Left colon (tissue), 2 donors: ENCODE data around the gene FNDC10. TPM values are rescaled to one million over a fixed set of nuclear protein-coding genes. Genes with fewer than 3 reads are reported as not detected.
"Not testable (repeated sequence)": the region's sequence is repeated elsewhere in the genome, so short reads cannot be mapped to it uniquely, and the experiment has no call there.

Experiments
- ATAC-seq: fragments of 200-7000 bp; cut with Tn5 transposase; one replicate; pipeline ENCODE4 v1.9.1; 2020; ENCODE audit warnings: mild to moderate bottlenecking, moderate library complexity
- DNase-seq, 2 donors: peaks; one replicate each; pipeline ENCODE4 v3.0.0-alpha.2; 2020
- intact Hi-C, 2 donors: fragments of 100-400 bp; cut with DNase I in 1 of 2; cut with micrococcal nuclease in 1 of 2; formaldehyde crosslinking; loops; one replicate each; pipeline versions ENCODE4 v1.11.2 to v1.14.0; 2022; cut with DNase I, micrococcal nuclease
- total RNA-seq, 2 donors: library from RNA; stranded (reverse); fragmentation: NEBNext Ultra II Directional; extraction: Animal tissue kit (Norgen Biotek cat#: 25700); gene quantifications; one replicate each; pipeline ENCODE4 v1.2.1, GENCODE V29; 2021
- donor health status: DM: no; HTN: no; CAD: no.
- donor health status: DM: yes; HTN: yes; CAD: no.

FNDC10 gene
- total RNA-seq, 2 donors from 2014 or later, result 3.1 to 3.3 TPM

DNA sequence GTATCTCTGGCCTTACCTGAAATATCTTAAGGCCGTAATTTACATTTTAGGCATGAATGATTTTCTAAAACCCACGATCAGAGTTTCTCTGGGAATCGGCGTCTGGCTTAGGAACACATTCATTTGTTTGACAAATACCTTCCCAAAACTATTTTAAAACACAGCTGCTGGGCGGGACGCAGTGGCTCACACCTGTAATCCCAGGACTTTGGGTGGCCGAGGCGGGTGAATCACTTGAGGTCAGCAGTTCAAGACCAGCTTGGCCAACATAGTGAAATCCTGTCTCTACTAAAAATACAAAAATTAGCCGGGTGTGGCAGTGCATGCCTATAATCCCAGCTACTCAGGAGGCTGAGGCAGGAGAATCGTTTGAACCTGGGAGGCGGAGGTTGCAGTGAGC lies 43.0 kb downstream of the FNDC10 start:
- intact Hi-C loops, result not testable (repeated sequence)

DNA sequence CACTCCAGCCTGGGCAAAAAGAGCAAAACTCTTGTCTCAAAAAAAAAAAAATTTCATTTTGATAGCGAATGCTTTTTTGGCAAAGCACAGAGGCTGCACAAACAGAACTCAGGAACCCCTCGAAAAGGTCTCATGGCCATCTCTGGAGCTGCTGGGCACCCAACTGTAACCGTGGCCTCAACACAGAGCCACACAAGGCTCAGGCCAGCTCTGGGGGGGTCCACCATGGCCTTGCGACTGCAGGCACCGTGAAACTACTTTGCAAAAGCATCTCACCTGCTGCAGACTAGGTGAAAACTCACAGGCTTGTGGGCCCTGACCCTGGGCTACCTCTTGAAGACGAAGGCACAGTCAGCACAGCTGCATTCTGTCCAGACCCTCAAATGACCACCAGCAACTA lies 43.4 kb downstream of the FNDC10 start:
- DNase-seq (no peak), ATAC-seq (no peak)
- intact Hi-C loops, result no loop called here

More for the DNA sequence above, 43.0 kb downstream of the FNDC10 start:
- not testable (repeated sequence) for DNase-seq, ATAC-seq

DNA sequence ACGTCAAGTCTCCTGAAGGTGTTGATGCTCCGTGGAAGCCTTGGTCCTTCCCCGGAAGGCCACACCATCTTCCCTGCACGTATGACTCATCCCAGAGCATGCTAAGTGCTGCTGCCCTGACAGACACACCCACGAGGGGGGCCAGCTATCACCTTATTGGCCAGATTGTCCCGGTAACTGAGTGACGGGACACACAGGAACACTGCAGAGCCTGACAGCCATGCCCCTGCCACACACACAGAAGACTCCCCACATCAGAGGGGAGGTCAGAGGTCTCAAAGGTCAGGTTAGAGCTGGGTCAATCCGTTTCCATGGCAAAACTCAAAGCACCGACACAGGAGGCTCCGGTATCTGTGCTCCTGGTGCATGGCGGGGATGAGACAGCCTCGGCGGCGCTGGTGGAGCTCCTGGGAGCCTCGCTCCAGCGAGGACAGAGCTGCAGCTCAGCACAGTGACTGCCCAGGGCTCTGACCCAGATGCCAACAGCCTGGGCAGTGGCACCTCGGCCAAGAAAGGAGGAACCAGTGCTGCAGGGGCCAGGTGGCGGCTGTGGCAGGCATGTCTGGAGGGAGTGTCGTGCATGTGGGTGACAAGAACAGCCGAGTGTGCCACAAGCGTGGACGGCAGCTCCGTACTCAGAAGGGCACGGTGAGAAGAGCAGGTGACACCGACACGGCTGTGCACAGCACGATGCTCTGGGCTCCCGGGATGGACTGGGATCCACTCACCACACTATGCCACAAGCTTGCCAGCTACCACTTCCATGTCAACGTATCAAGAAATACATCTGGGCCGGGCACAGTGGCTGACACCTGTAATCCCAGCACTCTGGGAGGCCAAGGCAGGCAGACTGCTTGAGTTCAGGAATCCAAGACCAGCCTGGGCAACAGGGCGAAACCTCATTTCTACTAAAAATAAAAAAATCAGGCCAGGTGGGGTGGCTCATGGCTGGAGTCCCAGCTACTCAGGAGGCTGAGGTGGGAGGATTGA lies 44.7 kb downstream of the FNDC10 start:
- ATAC-seq (peak; percentile 42), DNase-seq (no peak)
- intact Hi-C loops, result no loop called here

DNA sequence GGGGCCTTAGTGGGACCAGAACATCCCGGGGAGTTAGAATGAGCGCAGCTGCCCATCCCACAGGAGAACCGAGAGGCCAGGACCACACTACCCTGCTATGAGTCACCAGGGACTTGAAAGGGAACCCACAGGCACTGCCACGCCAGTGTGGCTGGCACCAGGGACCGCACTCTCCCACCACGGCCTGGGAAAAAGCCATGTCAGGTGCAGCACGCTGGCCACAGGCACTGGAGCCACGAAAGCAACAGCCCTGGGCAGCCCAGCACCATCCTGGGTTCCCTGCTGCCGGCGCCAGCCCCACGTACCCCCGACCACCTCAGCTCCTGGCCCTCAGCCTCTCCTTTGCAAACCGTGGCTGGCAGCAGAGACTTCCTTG lies 45.4 kb downstream of the FNDC10 start:
- DNase-seq, result peak in 1 of 2 donors; percentile 18
- intact Hi-C loops, result no loop called here
- ATAC-seq, result peak; percentile 3

DNA sequence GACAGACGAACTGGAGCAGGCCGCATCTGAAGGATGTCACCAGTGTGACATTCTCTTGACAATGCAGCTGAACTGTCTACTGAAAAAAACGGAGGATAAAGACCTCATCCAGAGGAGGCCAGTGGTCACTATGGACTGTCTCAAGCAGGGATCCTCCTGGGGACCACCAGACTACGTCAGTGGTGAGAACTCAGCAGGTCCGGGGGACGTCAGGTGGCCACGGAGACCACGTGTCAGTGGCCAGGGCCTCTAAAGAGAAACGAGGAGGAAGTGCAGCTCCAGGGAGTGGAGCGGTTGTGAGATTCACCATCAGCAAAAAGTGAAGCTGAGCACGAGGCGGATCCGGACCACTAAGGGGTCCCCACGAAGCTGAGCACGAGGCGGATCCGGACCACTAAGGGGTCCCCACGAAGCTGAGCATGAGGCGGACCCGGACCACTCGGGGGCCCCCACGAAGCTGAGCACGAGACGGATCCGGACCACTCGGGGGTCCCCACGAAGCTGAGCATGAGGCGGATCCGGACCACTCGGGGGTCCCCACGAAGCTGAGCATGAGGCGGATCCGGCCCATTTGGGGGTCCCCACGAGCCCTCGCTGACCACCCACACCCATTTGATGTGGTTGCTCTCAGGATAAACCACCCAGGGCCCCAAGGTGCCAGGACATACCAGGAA lies 46.0 kb downstream of the FNDC10 start:
- DNase-seq (no peak), ATAC-seq (no peak)
- intact Hi-C loops, result no loop called here

DNA sequence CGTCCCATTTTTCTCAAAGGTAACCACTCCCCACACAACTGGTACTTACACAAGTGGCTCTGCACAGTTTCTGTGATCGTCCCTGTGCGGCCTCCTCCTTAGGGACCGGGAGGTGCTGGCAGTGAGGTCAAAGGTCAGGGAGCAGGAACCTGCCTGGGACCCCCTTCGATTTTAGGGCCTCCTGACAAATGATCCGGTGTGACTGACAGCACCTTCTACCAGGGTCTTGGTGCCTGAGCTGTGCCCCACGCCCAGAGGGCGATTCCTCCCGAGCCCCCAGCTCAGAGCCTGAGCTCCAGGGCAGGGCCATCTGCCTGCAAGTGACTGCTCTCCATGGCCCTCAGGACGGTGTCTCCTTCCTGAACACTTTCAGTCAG lies 47.7 kb downstream of the FNDC10 start:
- DNase-seq, result no peak
- no peak for ATAC-seq
- intact Hi-C loops, result no loop called here

DNA sequence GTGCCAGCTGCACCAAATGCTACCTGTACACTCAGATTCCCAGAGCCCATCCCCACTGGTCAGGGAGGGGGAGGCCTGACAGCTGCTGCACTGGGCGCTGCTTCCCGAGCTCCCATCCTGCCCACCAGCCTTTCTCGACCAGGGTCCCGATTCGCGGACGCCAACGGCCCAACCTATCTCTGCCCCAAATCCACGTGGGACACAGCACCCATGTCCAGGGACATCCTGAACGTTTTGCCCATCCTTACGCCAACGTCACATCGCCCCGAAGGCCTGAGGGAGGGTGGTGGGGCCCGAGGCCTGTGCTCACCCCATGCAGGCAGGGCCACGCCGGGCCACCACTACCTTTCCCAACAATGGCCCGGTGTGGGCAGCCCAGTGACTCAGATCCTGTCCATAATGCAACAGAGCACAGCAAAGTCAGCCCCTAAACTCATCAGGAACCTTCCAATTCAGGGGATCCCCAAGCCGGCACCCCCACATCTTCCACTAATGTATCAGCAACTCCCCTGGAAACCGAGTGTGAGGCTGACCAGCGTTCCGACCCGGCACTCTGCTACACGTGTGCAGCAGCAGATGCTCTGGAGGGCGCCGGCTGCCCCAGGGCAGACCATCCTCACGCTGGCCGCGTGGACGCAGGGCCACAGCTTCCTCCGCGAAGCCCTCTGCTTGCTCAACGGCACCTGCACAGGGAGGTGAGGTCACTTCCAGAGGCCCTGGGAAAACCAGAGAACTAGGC lies 48.2 kb downstream of the FNDC10 start:
- intact Hi-C loops, result no loop called here
- ATAC-seq, result no peak

DNA sequence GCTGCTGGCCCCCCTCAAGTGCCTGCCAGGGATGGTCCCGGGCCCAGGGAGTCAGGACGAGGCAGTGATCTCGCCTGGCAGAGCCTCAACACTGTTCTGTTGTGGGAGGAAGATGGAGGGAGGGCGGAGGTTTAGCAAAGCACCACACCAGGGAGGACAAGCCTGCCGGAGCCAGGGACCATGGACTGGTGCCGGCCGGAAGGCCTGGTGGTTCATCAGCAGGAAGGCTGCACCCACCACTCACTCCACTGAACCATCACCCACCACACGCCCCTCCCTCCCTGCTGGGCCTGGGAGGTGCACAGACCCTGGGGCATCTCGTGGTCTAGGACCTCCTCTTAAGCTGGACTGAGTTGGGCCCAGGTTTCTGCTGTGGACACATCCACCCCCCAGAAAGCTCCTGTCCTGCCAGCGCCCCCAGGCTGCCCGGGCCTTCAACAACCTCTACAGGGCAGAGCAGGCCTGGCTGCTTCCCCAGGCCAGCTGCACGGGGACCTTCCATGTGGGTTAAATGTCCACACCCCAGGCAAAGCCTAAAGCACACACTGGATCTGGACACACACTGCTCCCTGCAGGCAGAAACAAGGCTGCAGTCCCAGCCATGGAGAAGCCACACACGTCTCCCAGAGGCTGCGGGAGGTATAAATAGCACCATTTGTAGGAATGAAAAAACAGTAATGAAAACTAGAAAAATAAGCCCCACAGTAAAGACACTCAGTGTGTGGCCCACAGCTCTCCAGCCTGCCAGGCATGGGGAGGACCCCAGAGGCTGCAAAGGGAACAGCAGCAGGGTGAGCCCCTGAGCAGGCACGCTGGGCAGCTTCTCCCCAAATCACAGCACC lies 49.1 kb downstream of the FNDC10 start:
- DNase-seq, result peak in 1 of 2 donors; percentile 21
- peak; percentile 10 for ATAC-seq
- intact Hi-C loops, result no loop called here

More for the DNA sequence above, 48.2 kb downstream of the FNDC10 start:
- DNase-seq, result no peak

DNA sequence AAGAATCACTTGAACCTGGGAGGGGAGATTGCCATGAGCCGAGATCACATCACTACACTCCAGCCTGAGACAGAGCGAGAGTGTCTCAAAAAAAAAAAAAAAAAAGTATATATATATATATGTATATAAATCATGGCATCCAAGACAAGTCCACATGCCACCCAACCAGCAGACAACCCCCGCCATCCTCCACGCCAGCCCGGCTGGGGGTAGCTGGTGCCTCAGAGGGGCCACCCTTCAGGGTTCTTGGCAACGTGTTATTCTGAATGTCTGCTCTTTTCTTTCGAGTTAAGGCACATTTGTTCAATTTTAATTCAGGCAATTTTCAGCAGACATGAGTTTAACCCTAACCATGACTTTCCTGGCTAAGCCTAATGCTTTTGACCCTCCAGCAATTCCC lies 49.8 kb downstream of the FNDC10 start:
- intact Hi-C loops, result no loop called here
- DNase-seq (no peak), ATAC-seq (no peak)

DNA sequence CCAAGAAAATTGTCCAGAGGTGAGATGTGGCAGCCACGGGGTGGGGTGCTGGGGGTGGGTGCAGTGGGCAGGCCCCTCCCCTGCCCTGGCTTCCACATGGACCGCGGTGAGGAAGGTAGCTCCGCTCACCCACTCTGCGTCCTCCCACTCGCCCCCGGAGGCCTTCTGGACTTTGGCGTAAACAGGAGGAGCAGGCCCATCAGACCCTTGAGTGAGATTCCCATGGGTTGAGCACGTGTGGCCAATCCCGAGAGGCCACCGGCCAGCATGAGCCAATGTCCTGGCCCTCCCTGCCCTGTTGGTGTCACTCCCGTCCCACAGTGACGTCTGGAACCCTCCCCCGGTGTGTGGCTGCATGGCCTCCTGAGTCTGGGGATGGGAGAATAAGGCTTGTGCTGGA lies 51.3 kb downstream of the FNDC10 start:
- ATAC-seq, result no peak
- DNase-seq, result peak in 1 of 2 donors; percentile 21

More for the DNA sequence above, 51.3 kb downstream of the FNDC10 start:
- intact Hi-C loops, result no loop called here

Other genes starting within 250 kb of the FNDC10 start
- 10 to 100 TPM in 1 of 2 donors, 1 to 10 TPM in 1; 8.5 to 20.7 TPM for gene MXRA8, start 241.6 kb downstream of the FNDC10 start, total RNA-seq
- 100 to 1,000 TPM; 175 to 212 TPM for gene AURKAIP1, start 224.9 kb downstream of the FNDC10 start, total RNA-seq
- 100 to 1,000 TPM; 115 to 129 TPM for gene CCNL2, start 200.8 kb downstream of the FNDC10 start, total RNA-seq
- 10 to 100 TPM; 82.1 to 96.7 TPM for gene MRPL20, start 192.8 kb downstream of the FNDC10 start, total RNA-seq
- 1 to 10 TPM in 1 of 2 donors, under 1 TPM in 1; 0.76 to 2.7 TPM for gene ANKRD65, start 178.9 kb downstream of the FNDC10 start, total RNA-seq
- gene VWA1, start 164.4 kb downstream of the FNDC10 start, total RNA-seq, result 10 to 100 TPM; 40.1 to 81.5 TPM
- gene ATAD3C, start 150.4 kb downstream of the FNDC10 start, total RNA-seq, result under 1 TPM; 0.49 to 0.87 TPM
- gene ATAD3B, start 128.4 kb downstream of the FNDC10 start, total RNA-seq, result 10 to 100 TPM; 15.2 to 16.4 TPM
- 10 to 100 TPM; 20.7 to 29.6 TPM for gene ATAD3A, start 88.0 kb downstream of the FNDC10 start, total RNA-seq
- gene TMEM240, start 59.5 kb downstream of the FNDC10 start, total RNA-seq, result 1 to 10 TPM in 1 of 2 donors, under 1 TPM in 1; 0.67 to 2.6 TPM
- 100 to 1,000 TPM; 118 to 130 TPM for gene SSU72, start 25.3 kb downstream of the FNDC10 start, total RNA-seq
- gene MIB2, start 15.4 kb upstream of the FNDC10 start, total RNA-seq, result 10 to 100 TPM; 84.8 to 86.1 TPM
- 1 to 10 TPM; 1.2 to 7.2 TPM for gene MMP23B, start 32.0 kb upstream of the FNDC10 start, total RNA-seq
- 10 to 100 TPM; 29.6 to 37.0 TPM for gene CDK11B, start 58.9 kb upstream of the FNDC10 start, total RNA-seq
- 10 to 100 TPM; 39.0 to 57.0 TPM for gene SLC35E2B, start 92.7 kb upstream of the FNDC10 start, total RNA-seq
- gene CDK11A, start 124.2 kb upstream of the FNDC10 start, total RNA-seq, result 10 to 100 TPM; 66.4 to 72.3 TPM
- gene NADK, start 178.3 kb upstream of the FNDC10 start, total RNA-seq, result 100 to 1,000 TPM; 141 to 156 TPM